H9 (cell line): ENCODE results near the gene HPCAL1. TPM values are rescaled to one million over a fixed set of nuclear protein-coding genes. Genes with fewer than 3 reads are reported as not detected.

ENCODE experiments used
- DNase-seq: peaks from one replicate; pipeline ENCODE4 v3.0.0-alpha.2; 2017
- H2AFZ ChIP-seq: one replicate; pipeline ENCODE4 v1.6.1; 2013; ENCODE audit warnings: mild to moderate bottlenecking, low read length, control low read depth, moderate library complexity
- H2AK5ac ChIP-seq: 2 replicates; pipeline ENCODE4 v1.6.1; 2013; ENCODE audit warnings: low read length, control low read depth, mixed read lengths; ENCODE audit not compliant: insufficient read length
- H2BK120ac ChIP-seq: one replicate; pipeline ENCODE4 v1.6.1; 2013; ENCODE audit warnings: low read depth, mild to moderate bottlenecking, low read length, control low read depth, inconsistent platforms; ENCODE audit not compliant: poor library complexity, severe bottlenecking
- H2BK12ac ChIP-seq: 2 replicates; pipeline ENCODE4 v1.6.1; 2013; ENCODE audit warnings: low read length, control low read depth, mixed read lengths, low read depth; ENCODE audit not compliant: insufficient read length
- H2BK15ac ChIP-seq: 2 replicates; pipeline ENCODE4 v1.6.1; 2013; ENCODE audit warnings: low read depth, low read length, control low read depth
- H2BK20ac ChIP-seq: one replicate; pipeline ENCODE4 v1.6.1; 2013; ENCODE audit warnings: low read depth, mild to moderate bottlenecking, low read length, control low read depth, inconsistent platforms; ENCODE audit not compliant: poor library complexity, severe bottlenecking
- H2BK5ac ChIP-seq: 2 replicates; pipeline ENCODE4 v1.6.1; 2013; ENCODE audit warnings: low read length, control low read depth, mixed read lengths; ENCODE audit not compliant: insufficient read length
- H3K14ac ChIP-seq: 2 replicates; pipeline ENCODE4 v1.6.1; 2013; ENCODE audit warnings: low read length, control low read depth; ENCODE audit not compliant: insufficient read depth
- H3K18ac ChIP-seq: 2 replicates; pipeline ENCODE4 v1.6.1; 2013; ENCODE audit warnings: low read depth, mild to moderate bottlenecking, mixed read lengths, low read length, control low read depth; ENCODE audit not compliant: insufficient read length
- H3K23ac ChIP-seq: 2 replicates; pipeline ENCODE4 v1.6.1; 2013; ENCODE audit warnings: low read length, control low read depth, mixed read lengths, low read depth; ENCODE audit not compliant: insufficient read length
- H3K23me2 ChIP-seq: 2 replicates; pipeline ENCODE4 v1.6.1; 2013; ENCODE audit warnings: low read depth, mild to moderate bottlenecking, mixed read lengths, low read length, control low read depth; ENCODE audit not compliant: insufficient read length, poor library complexity, severe bottlenecking
- H3K27ac ChIP-seq: 2 replicates; pipeline ENCODE4 v1.5.1; 2013; ENCODE audit warnings: low read length, control low read depth, mixed read lengths, low read depth; ENCODE audit not compliant: insufficient read length
- H3K27me3 ChIP-seq: 2 replicates; pipeline ENCODE4 v1.6.1; 2013; ENCODE audit warnings: low read length, control low read depth, inconsistent platforms; ENCODE audit not compliant: insufficient read depth
- H3K4ac ChIP-seq: 2 replicates; pipeline ENCODE4 v1.6.1; 2013; ENCODE audit warnings: low read depth, mild to moderate bottlenecking, control low read depth, inconsistent platforms, low read length, moderate library complexity
- H3K4me1 ChIP-seq: 2 replicates; pipeline ENCODE4 v1.6.1; 2013; ENCODE audit warnings: low read length, control low read depth, inconsistent platforms; ENCODE audit not compliant: insufficient read depth
- H3K4me2 ChIP-seq: 2 replicates; pipeline ENCODE4 v1.6.1; 2013; ENCODE audit warnings: low read length, control low read depth, mixed read lengths; ENCODE audit not compliant: insufficient read length, insufficient read depth
- H3K56ac ChIP-seq: 2 replicates; pipeline ENCODE4 v1.6.1; 2013; ENCODE audit warnings: low read depth, mild to moderate bottlenecking, mixed read lengths, low read length, control low read depth; ENCODE audit not compliant: insufficient read length
- H3K79me1 ChIP-seq: 2 replicates; pipeline ENCODE4 v1.6.1; 2013; ENCODE audit warnings: low read depth, mild to moderate bottlenecking, moderate library complexity, low read length, control low read depth, inconsistent platforms; ENCODE audit not compliant: insufficient read depth, poor library complexity, severe bottlenecking
- H3K79me2 ChIP-seq: 2 replicates; pipeline ENCODE4 v1.6.1; 2013; ENCODE audit warnings: low read length, control low read depth, inconsistent platforms; ENCODE audit not compliant: insufficient read depth
- H3K9ac ChIP-seq: 2 replicates; pipeline ENCODE4 v1.6.1; 2013; ENCODE audit warnings: low read length, control low read depth, mixed read lengths; ENCODE audit not compliant: insufficient read length; ENCODE audit errors: extremely low read depth
- H3K9me3 ChIP-seq: one replicate; pipeline ENCODE4 v1.6.1; 2013; ENCODE audit warnings: low read depth, low read length, inconsistent platforms; ENCODE audit not compliant: control insufficient read depth
- H3T11ph ChIP-seq: one replicate; pipeline ENCODE4 v1.6.1; 2013; ENCODE audit warnings: mild to moderate bottlenecking, low read length, control low read depth, inconsistent platforms
- H4K20me1 ChIP-seq: one replicate; pipeline ENCODE4 v1.6.1; 2013; ENCODE audit not compliant: control insufficient read depth, insufficient read length, insufficient read depth
- H4K5ac ChIP-seq: 2 replicates; pipeline ENCODE4 v1.6.1; 2013; ENCODE audit warnings: low read depth, mild to moderate bottlenecking, mixed read lengths, low read length, control low read depth; ENCODE audit not compliant: insufficient read length
- H4K8ac ChIP-seq: replicated peaks from 2 replicates; pipeline ENCODE4 v1.6.1; 2013; ENCODE audit warnings: low read length, control low read depth, mixed read lengths, low read depth; ENCODE audit not compliant: insufficient read length
- H4K91ac ChIP-seq: 2 replicates; pipeline ENCODE4 v1.6.1; 2013; ENCODE audit warnings: low read depth, mild to moderate bottlenecking, moderate library complexity, mixed read lengths, low read length, control low read depth; ENCODE audit not compliant: insufficient read length
- H3K27ac Mint-ChIP-seq, 3 experiments: 2 replicates in 2 of 3; 3 replicates in 1 of 3; pipeline ENCODE4 v1.8.0; 2020 to 2021; ENCODE audit warnings: mixed read lengths in 3 of 3, mild to moderate bottlenecking in 1 of 3, moderate library complexity in 1 of 3
- H3K27me3 Mint-ChIP-seq: 2 replicates; pipeline ENCODE4 v1.8.0; 2021; ENCODE audit warnings: low read depth, mild to moderate bottlenecking, moderate library complexity, mixed read lengths
- H3K36me3 Mint-ChIP-seq, 3 experiments: 2 replicates in 2 of 3; 3 replicates in 1 of 3; pipeline ENCODE4 v1.8.0; 2020 to 2021; ENCODE audit warnings: low read depth in 3 of 3, mixed read lengths in 3 of 3; ENCODE audit not compliant: insufficient read depth in 1 of 3
- H3K4me1 Mint-ChIP-seq, 2 experiments: 2 replicates each; pipeline ENCODE4 v1.8.0; 2020; ENCODE audit warnings: mixed read lengths in 2 of 2
- H3K4me3 Mint-ChIP-seq, 2 experiments: 2 replicates in 1 of 2; 3 replicates in 1 of 2; pipeline ENCODE4 v1.8.0; 2020 to 2021; ENCODE audit warnings: mild to moderate bottlenecking in 2 of 2, mixed read lengths in 2 of 2, moderate library complexity in 1 of 2
- H3K9me3 Mint-ChIP-seq, 2 experiments: 2 replicates in 1 of 2; 3 replicates in 1 of 2; pipeline ENCODE4 v1.8.0; 2020; ENCODE audit warnings: mild to moderate bottlenecking in 2 of 2, mixed read lengths in 2 of 2, moderate library complexity in 1 of 2
- WGBS: extraction: QIAGEN DNeasy Blood & Tissue Kit; methylation state at CpG from one replicate; pipeline ENCODE4 v1.1.7; 2013; ENCODE audit warnings: missing lambda C conversion rate, low lambda C conversion rate, mixed read lengths; ENCODE audit not compliant: insufficient read length; ENCODE audit errors: extremely low coverage; 5-methylcytosine and 5-hydroxymethylcytosine counted together
- total RNA-seq: library from RNA; stranded (reverse); gene quantifications from 2 replicates; pipeline ENCODE4 v1.2.1, GENCODE V29; 2021
- TF ChIP-seq, protein P1 (sequence below): fragments of 200-600 bp; sonication (generic); conservative IDR thresholded peaks from 3 replicates; pipeline ENCODE4 v1.8.0; 2021; ENCODE audit warnings: antibody characterized with exemption, mild to moderate bottlenecking

HPCAL1 gene
- total RNA-seq, 1 experiment from 2014 or later: 4.7 TPM

- H2AK5ac ChIP-seq: no peak overlapping the region
- TF ChIP-seq, protein P1, sequence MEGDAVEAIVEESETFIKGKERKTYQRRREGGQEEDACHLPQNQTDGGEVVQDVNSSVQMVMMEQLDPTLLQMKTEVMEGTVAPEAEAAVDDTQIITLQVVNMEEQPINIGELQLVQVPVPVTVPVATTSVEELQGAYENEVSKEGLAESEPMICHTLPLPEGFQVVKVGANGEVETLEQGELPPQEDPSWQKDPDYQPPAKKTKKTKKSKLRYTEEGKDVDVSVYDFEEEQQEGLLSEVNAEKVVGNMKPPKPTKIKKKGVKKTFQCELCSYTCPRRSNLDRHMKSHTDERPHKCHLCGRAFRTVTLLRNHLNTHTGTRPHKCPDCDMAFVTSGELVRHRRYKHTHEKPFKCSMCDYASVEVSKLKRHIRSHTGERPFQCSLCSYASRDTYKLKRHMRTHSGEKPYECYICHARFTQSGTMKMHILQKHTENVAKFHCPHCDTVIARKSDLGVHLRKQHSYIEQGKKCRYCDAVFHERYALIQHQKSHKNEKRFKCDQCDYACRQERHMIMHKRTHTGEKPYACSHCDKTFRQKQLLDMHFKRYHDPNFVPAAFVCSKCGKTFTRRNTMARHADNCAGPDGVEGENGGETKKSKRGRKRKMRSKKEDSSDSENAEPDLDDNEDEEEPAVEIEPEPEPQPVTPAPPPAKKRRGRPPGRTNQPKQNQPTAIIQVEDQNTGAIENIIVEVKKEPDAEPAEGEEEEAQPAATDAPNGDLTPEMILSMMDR: no peak
- H4K20me1 ChIP-seq: no peaks in the 10 kb centered on the region
- H4K8ac ChIP-seq: no peak overlapping the region
- no peak overlapping the region for H3K56ac ChIP-seq
- H3K4ac ChIP-seq: no peak overlapping the region
- Mint-ChIP-seq H3K9me3 (no peaks in the 10 kb centered on the region; a peak in 1 of 5 replicates), H3K27ac (no peak overlapping the region; a peak in 1 of 7 replicates), H3K4me3 (no peak overlapping the region), H3K27me3 (no peaks in the 10 kb centered on the region), H3K36me3 (no peaks in the 10 kb centered on the region), H3K4me1 (peaks cover 12 to 32% of the 10 kb centered on the region in 2 experiments)
- no peak overlapping the region for H3K18ac ChIP-seq
- no peaks in the 10 kb centered on the region for H3K79me1 ChIP-seq
- no CpG with 5 or more reads among the region's 7 CpGs for WGBS
- H2BK15ac ChIP-seq: no peak overlapping the region
- no peak overlapping the region for H2BK5ac ChIP-seq
- H3K14ac ChIP-seq: no peak overlapping the region
- DNase-seq: no peak
- no peak overlapping the region for H3K27ac ChIP-seq
- no peak overlapping the region for H3T11ph ChIP-seq
- H3K79me2 ChIP-seq: peaks cover 1% of the 10 kb centered on the region; the same call in 1 of the 2 replicates
- H3K23me2 ChIP-seq: no peaks in the 10 kb centered on the region
- H3K23ac ChIP-seq: no peak overlapping the region
- H3K4me2 ChIP-seq: no peak overlapping the region
- H4K91ac ChIP-seq: no peak overlapping the region
- H3K4me1 ChIP-seq: peaks cover 5% of the 10 kb centered on the region; the same call in 1 of the 2 replicates
- no peak overlapping the region for H2BK20ac ChIP-seq
- H2BK12ac ChIP-seq: no peak overlapping the region
- no peaks in the 10 kb centered on the region for H3K9me3 ChIP-seq
- H2BK120ac ChIP-seq: no peak overlapping the region
- H2AFZ ChIP-seq: no peak overlapping the region
- no peak overlapping the region for H4K5ac ChIP-seq
- no peak overlapping the region for H3K9ac ChIP-seq
- H3K27me3 ChIP-seq: no peaks in the 10 kb centered on the region
Observed at GRCh38 chr2:10372862-10373240, 70.1 kb downstream of the HPCAL1 start.
